ENCODE results near the gene AK1.

DNA sequence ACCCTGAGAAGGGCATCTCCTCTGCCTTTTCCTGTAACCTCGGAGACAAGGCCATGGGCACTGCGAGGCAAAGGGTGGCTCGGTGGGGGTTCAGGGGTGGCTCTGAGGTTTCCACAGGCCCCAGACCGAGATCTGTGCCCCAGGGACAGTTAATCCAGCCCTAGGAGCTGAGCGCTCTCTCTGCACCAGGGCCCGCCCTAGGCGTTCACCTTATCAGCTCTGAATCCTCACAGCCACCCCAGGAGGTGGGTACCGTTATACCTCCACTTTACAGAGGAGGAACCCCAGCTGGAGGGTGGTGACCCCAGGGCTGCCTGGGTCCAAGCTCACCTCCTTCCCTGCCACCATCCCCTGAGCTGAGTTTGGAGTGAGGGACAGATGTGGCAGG, 20.8 kb downstream of the AK1 start:
- no peak for TF ChIP-seq POLR2A (IDR thresholded peaks at IDR 0.05; ENCODE audit: low read depth)
- TF ChIP-seq EP300 (IDR thresholded peaks at IDR 0.05): no peak
- TF ChIP-seq, protein P1, sequence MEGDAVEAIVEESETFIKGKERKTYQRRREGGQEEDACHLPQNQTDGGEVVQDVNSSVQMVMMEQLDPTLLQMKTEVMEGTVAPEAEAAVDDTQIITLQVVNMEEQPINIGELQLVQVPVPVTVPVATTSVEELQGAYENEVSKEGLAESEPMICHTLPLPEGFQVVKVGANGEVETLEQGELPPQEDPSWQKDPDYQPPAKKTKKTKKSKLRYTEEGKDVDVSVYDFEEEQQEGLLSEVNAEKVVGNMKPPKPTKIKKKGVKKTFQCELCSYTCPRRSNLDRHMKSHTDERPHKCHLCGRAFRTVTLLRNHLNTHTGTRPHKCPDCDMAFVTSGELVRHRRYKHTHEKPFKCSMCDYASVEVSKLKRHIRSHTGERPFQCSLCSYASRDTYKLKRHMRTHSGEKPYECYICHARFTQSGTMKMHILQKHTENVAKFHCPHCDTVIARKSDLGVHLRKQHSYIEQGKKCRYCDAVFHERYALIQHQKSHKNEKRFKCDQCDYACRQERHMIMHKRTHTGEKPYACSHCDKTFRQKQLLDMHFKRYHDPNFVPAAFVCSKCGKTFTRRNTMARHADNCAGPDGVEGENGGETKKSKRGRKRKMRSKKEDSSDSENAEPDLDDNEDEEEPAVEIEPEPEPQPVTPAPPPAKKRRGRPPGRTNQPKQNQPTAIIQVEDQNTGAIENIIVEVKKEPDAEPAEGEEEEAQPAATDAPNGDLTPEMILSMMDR (IDR thresholded peaks at IDR 0.05): no peak
- TF ChIP-seq POLR2AphosphoS5 (IDR thresholded peaks at IDR 0.05): no peak

All from esophagus muscularis mucosa (tissue), 4 donors.